HepG2 (cell line): ENCODE results near the gene MTA1. TPM values are rescaled to one million over a fixed set of nuclear protein-coding genes. Genes with fewer than 3 reads are reported as not detected.
A peak's percentile ranks its signal among the peaks of the same experiment; 100 is the strongest.

Source experiments
- BHLHE40 ChIP-seq: IDR thresholded peaks from 2 replicates; pipeline ENCODE4 v1.6.1; 2011; ENCODE audit warnings: low read length, improper control_type of control experiment
- HNF1A ChIP-seq, 2 experiments: sonication (generic) in 1 of 2; formaldehyde crosslinking in 1 of 2; IDR thresholded peaks; 2 replicates each; pipeline versions ENCODE4 v1.4.0 to v1.6.1; 2016 to 2020; ENCODE audit warnings: borderline replicate concordance in 1 of 2, low read depth in 1 of 2, mild to moderate bottlenecking in 1 of 2, missing genetic modification reagents in 1 of 2
- HNRNPL ChIP-seq: fragments of 200-400 bp; formaldehyde crosslinking; IDR thresholded peaks from 2 replicates; pipeline ENCODE4 v1.6.1; 2017; ENCODE audit warnings: mild to moderate bottlenecking, low read depth, low read length
- KLF15 ChIP-seq: sonication (generic); formaldehyde crosslinking; IDR thresholded peaks from 2 replicates; pipeline ENCODE4 v1.8.1; 2023; ENCODE audit warnings: borderline replicate concordance, mild to moderate bottlenecking, inconsistent platforms, missing genetic modification reagents, mixed read lengths
- MZF1 ChIP-seq: sonication (generic); formaldehyde crosslinking; IDR thresholded peaks from 2 replicates; pipeline ENCODE4 v1.8.1; 2023; ENCODE audit warnings: mild to moderate bottlenecking, missing genetic modification reagents, borderline replicate concordance
- NRL ChIP-seq: sonication (generic); formaldehyde crosslinking; IDR thresholded peaks from 2 replicates; pipeline ENCODE4 v1.5.0; 2020; ENCODE audit warnings: missing genetic modification reagents, mild to moderate bottlenecking, moderate library complexity, borderline replicate concordance
- SIX1 ChIP-seq: sonication (generic); formaldehyde crosslinking; IDR thresholded peaks from 2 replicates; pipeline ENCODE4 v1.4.0; 2020; ENCODE audit warnings: missing genetic modification reagents, borderline replicate concordance
- TCF12 ChIP-seq, 2 experiments: fragments of 450-650 bp in 1 of 2; sonication (generic) in 1 of 2; formaldehyde crosslinking in 1 of 2; IDR thresholded peaks; 2 replicates each; pipeline versions ENCODE4 v1.6.1 to v1.8.0; 2017 to 2022; ENCODE audit warnings: antibody characterized with exemption in 1 of 2, mild to moderate bottlenecking in 1 of 2, missing genetic modification reagents in 1 of 2, moderate library complexity in 1 of 2
- THAP11 ChIP-seq: IDR thresholded peaks from 2 replicates; pipeline ENCODE4 v1.6.1; 2016; ENCODE audit warnings: missing biosample characterization, missing genetic modification reagents
- TSC22D2 ChIP-seq: sonication (generic); formaldehyde crosslinking; IDR thresholded peaks from 2 replicates; pipeline ENCODE4 v1.5.1; 2020; ENCODE audit warnings: missing genetic modification reagents, mild to moderate bottlenecking, borderline replicate concordance
- ZBTB33 ChIP-seq: sonication (generic); formaldehyde crosslinking; IDR thresholded peaks from 2 replicates; pipeline ENCODE4 v1.4.0; 2020; ENCODE audit warnings: missing genetic modification reagents
- ZBTB7A ChIP-seq: sonication (generic); formaldehyde crosslinking; IDR thresholded peaks from 2 replicates; pipeline ENCODE4 v1.8.0; 2022; ENCODE audit warnings: mild to moderate bottlenecking, missing genetic modification reagents
- ZFP90 ChIP-seq: sonication (generic); formaldehyde crosslinking; IDR thresholded peaks from 2 replicates; pipeline ENCODE4 v1.8.0; 2022; ENCODE audit warnings: missing genetic modification reagents, mild to moderate bottlenecking, inconsistent platforms, borderline replicate concordance
- ZKSCAN5 ChIP-seq: sonication (generic); formaldehyde crosslinking; IDR thresholded peaks from 2 replicates; pipeline ENCODE4 v1.5.1; 2020; ENCODE audit warnings: mild to moderate bottlenecking, missing genetic modification reagents
- ZNF253 ChIP-seq: sonication (generic); formaldehyde crosslinking; IDR thresholded peaks from 2 replicates; pipeline ENCODE4 v1.8.0; 2022; ENCODE audit warnings: mild to moderate bottlenecking, missing genetic modification reagents, borderline replicate concordance
- ZNF354B ChIP-seq: sonication (generic); formaldehyde crosslinking; IDR thresholded peaks from 2 replicates; pipeline ENCODE4 v1.8.0; 2022; ENCODE audit warnings: mild to moderate bottlenecking, missing genetic modification reagents
- ZNF362 ChIP-seq: sonication (generic); formaldehyde crosslinking; IDR thresholded peaks from 2 replicates; pipeline ENCODE4 v1.4.0; 2020; ENCODE audit warnings: missing genetic modification reagents, mild to moderate bottlenecking, borderline replicate concordance
- ZNF530 ChIP-seq: sonication (generic); formaldehyde crosslinking; IDR thresholded peaks from 2 replicates; pipeline ENCODE4 v1.5.0; 2020; ENCODE audit warnings: low read depth, mild to moderate bottlenecking, missing genetic modification reagents
- ZNF773 ChIP-seq: sonication (generic); formaldehyde crosslinking; IDR thresholded peaks from 2 replicates; pipeline ENCODE4 v1.4.0; 2020; ENCODE audit warnings: missing genetic modification reagents, borderline replicate concordance
- ZNF883 ChIP-seq: sonication (generic); formaldehyde crosslinking; IDR thresholded peaks from 2 replicates; pipeline ENCODE4 v1.5.1; 2020; ENCODE audit warnings: mild to moderate bottlenecking, missing genetic modification reagents; ENCODE audit errors: not compliant biosample characterization
- polyA plus RNA-seq, 8 experiments: library from polyadenylated mRNA; depleted of rRNA in 3 of 8; stranded (reverse) in 7 of 8; unstranded in 1 of 8; fragments of >200 nt; fragmentation: Illumina TruSeq in 4 of 8; extraction: Trizol in 4 of 8; gene quantifications; 2 replicates each; pipeline versions ENCODE4 v1.2.1 to v1.2.3, GENCODE V29; 2011 to 2016; ENCODE audit warnings: low read depth in 4 of 8, missing spikeins in 1 of 8, mixed read lengths in 1 of 8; ENCODE audit not compliant: insufficient read depth in 1 of 8
- total RNA-seq, 5 experiments: library from RNA; depleted of rRNA; stranded (reverse); fragments of >200 nt; fragmentation: Illumina TruSeq; extraction: Trizol; gene quantifications; 2 replicates each; pipeline ENCODE4 v1.2.3, GENCODE V29; 2016; ENCODE audit warnings: low read depth in 1 of 5

MTA1 gene
- total and polyA plus RNA-seq, 2 of the 13 experiments (the other 11 are each of a cell fraction or from before 2014, with no cell fraction given) = 35.2 to 85.8 TPM

- 0 out of 2 replicates have a peak, but pooled peaks have one; percentile 35 for TF ChIP-seq SIX1 (CRISPR knock-in tag)
- no peak; the same call in 1 of the 2 replicates for TF ChIP-seq ZFP90
- TF ChIP-seq ZKSCAN5 (CRISPR knock-in tag) = no peak
- peak; percentile 74 for TF ChIP-seq BHLHE40
- no peak for TF ChIP-seq ZNF253 (CRISPR knock-in tag)
- TF ChIP-seq ZBTB33 (CRISPR knock-in tag) = no peak; the same call in 1 of the 2 replicates
- 0 out of 2 replicates have a peak, but pooled peaks have one; percentile 78 for TF ChIP-seq KLF15 (CRISPR knock-in tag)
- no peak for TF ChIP-seq HNF1A (IDR thresholded peaks at IDR 0.05; ENCODE audit: low read depth)
- TF ChIP-seq HNF1A (CRISPR knock-in tag; IDR thresholded peaks at IDR 0.05; ENCODE audit: borderline replicate concordance) = peak; percentile 34
- TF ChIP-seq ZNF354B (CRISPR knock-in tag) = peak; percentile 70; the same call in 1 of the 2 replicates
- no peak for TF ChIP-seq ZBTB7A
- no peak for TF ChIP-seq MZF1
- peak; percentile 16 for TF ChIP-seq ZNF883 (CRISPR knock-in tag)
- 0 out of 2 replicates have a peak, but pooled peaks have one; percentile 29 for TF ChIP-seq TSC22D2 (CRISPR knock-in tag)
- peak; percentile 62; the same call in 1 of the 2 replicates for TF ChIP-seq HNRNPL
- peak; percentile 70 for TF ChIP-seq NRL (CRISPR knock-in tag)
- TF ChIP-seq TCF12 (IDR thresholded peaks at IDR 0.05) = no peak
- no peak for TF ChIP-seq TCF12 (CRISPR knock-in tag; IDR thresholded peaks at IDR 0.05)
- no peak for TF ChIP-seq ZNF530 (CRISPR knock-in tag)
- 0 out of 2 replicates have a peak, but pooled peaks have one; percentile 14 for TF ChIP-seq ZNF773
- no peak for TF ChIP-seq ZNF362 (CRISPR knock-in tag)
- TF ChIP-seq THAP11 (CRISPR knock-in tag) = peak; percentile 93
Observed at GRCh38 chr14:105490572-105491365, 71.1 kb downstream of the MTA1 start, which contains the start of gene TEDC1 (continued).
